CD4-positive, alpha-beta T cell treated with Interleukin-4 for 1 hour (primary cell): ENCODE measurements around the gene KCNA2.

Experiments
- DNase-seq, 2 donors: peaks; one replicate each; pipeline ENCODE4 v3.0.0-alpha.2; 2020 to 2022

KCNA2 gene

DNA sequence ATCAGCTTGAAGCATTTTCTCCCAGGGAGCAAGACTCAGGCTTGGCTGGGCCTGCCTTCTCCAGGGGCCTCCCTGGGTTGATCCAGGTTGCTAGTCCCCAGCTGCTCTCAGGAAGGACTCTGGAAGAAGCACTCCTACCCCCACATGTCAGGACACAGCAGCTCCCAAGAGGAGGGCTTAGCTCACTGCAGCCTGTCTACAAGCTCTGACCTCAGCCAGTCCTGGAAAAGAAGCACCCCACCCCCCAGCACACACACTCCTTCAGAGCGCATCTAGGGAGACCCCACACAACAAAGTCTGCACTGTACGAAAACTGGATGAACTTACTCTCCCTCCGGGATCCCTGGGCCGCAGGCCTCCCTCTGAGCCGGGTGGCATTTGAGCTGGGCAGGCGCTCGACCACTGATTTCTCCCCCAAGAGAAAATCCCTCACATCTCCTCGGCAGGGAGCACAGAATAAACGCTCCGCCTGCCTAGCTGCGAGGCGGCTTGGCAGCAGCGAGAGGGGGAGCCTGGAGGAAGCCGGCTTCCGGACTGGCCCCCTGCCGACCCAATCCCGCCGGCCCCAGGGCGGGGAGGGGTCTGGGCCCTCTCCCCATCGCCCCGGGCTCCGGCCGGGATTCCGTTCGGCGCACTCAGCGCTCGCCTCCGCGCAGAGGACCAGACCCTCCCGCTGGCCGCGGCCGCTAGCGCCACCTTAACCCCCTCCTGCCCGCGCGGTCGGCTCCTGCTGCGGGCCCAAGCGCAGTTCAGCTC, at the start of gene KCNA2:
Gene KCNA2, minus strand, starts transcription at position 458 of the 756 bp plus-strand sequence. CDS start 1,576 bp downstream, outside the sequence.
- DNase-seq = no peak

DNA sequence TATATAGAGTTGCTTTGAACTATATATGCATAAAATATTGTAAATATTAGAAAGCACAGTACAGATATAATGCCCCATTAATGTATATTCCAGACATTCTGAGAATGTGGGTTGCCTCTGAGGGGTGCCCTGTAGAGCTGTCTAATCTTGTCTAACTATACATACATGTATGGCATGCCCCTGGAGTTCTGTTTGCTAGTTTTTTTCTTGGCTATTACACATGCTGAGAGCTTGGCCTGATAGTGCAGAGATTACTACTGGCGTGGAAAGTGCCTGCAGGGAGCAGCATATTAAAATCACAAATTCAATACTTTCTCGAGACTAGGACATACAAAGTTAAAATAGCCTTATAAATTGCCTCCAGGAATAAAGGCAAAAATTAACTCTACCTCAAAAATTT, 44.5 kb upstream of the KCNA2 start:
- DNase-seq = no peak

DNA sequence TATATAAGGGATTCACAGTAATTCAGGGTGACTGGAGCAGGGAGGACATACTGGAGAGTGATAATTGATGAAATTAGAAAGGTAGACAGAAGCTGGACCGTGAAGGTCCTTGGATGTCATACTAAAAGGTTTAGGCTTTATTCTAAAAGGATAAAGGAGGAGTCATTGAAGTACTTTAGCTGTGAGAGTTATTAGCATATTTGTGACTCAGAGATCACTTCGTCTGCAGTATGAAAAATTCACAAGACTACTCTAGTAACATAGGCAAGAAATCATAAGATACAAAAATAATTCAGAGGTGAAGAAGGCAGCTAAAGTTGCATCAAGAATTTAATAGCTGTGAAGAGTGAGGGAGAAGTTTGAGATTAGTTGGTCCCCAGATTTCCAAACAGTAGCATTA, 42.3 kb upstream of the KCNA2 start:
- no peak for DNase-seq

DNA sequence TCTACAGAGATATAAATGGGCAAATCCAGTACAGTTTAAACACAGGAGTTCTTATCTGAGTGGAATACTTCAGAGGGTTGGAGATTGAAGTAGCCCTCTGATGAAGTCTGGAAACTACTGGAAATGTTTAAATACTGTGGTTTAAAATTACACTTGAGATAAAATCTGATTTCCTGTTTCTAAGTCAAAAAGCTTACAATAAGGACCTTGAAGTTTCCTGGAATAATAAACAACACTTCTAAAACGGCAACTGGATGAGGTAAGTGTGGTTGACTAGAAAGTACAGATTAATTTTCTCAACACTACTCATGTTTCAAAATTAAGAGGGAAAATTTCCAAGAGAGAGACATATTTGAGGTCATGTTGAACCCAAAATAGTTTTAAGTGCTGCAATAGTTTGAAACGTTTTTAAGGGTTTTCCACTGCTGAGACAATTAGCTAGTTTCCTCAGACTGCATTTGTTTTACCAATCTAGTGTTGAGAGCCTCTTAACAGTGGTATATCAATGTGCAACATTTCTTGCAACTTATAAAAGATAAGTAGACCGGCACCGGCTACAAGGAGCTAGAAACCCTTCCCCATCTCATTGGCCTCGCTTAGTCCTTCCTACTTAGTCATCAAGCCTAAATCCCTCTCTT, 41.2 kb upstream of the KCNA2 start:
- DNase-seq = peak in 1 of 2 donors; percentile 84

DNA sequence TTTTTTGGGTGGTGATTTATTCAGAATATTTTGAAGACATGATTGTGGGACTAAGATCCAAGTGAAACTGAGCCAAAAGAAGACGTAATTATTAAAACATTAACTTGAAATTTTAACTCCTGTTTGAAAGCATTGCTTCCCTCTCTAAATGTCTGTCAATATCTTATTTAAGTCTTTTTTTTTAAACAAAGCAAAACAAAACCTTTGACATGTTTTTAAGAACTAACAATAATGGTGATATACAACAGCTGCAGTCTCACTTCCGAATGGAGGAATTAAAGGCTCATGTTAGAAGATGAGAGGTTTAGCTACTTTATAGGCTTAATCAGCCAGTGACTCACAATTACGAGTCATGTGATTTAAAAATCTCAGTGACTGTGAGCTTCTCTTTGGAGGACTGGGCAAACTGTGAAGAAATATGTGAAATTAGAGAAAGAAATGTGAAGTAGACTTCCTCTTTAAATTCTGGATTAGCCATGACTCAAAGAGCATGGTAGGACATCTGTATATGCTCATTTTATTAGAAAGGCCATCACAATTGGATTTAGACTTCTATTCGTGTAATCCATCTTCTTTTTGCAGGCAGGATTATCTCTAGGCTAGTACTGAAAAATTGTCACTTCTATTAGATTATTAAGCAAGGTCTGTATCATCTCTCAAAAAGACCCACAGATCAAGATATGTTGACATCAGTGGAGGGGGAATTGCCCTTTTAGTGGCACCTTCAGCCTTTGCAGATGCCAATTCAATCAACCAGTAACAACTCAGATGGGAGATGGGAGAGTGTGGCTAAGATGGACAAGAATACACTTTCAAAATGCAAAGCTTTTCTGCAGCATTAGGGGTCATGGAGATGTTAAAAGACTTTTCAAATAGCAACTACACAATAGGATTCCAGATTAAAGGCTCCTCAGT, 39.9 kb upstream of the KCNA2 start:
- DNase-seq = peak in 1 of 2 donors; percentile 42

DNA sequence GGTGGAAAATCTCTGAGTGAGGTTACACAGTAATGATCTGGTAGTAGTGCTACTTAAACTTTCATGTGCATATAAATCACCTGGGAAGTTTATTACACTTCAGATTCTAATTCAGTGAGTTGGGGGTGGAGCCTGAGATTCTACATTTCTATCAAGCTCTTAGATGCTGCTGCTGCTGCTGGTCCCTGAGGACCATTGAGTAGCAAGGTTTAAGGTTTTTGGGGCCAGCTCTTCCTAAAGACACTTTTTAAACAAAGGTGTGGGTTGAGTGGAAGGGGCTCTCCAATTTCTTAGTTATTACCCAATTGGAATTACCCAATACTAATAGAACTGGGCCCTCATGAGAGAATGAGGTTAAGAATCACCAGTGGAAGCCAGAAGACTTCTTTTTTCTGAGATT, 39.1 kb upstream of the KCNA2 start:
- DNase-seq = no peak

DNA sequence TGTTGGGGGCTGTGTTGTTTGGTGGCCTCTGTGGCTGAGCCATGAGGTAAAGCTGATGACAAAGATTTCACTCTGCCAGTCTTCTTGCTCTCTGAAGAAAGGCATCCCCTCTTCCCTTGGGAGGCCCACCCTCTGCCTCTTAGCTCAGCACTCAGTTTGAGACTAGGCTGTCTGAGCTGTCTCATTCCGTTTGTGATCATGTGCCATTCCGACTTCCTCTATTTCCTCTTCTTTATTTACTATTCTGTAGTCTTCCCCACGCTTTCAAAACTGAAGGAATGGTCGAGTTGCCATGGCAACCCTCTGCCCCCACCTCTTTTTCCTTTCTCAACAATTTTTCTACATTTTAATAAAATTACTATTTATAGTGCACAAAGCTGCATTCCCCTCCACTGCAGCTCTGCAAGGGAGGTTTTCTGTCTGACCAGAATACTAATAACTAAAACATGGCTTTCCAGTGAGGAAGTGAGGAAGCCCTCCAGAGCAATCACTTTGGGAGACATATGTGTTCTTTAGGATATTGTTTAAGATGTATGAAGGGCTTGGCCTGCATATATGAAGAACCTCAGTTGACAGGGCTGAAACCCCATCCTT, 37.8 kb upstream of the KCNA2 start:
- DNase-seq = peak in 1 of 2 donors; percentile 54

DNA sequence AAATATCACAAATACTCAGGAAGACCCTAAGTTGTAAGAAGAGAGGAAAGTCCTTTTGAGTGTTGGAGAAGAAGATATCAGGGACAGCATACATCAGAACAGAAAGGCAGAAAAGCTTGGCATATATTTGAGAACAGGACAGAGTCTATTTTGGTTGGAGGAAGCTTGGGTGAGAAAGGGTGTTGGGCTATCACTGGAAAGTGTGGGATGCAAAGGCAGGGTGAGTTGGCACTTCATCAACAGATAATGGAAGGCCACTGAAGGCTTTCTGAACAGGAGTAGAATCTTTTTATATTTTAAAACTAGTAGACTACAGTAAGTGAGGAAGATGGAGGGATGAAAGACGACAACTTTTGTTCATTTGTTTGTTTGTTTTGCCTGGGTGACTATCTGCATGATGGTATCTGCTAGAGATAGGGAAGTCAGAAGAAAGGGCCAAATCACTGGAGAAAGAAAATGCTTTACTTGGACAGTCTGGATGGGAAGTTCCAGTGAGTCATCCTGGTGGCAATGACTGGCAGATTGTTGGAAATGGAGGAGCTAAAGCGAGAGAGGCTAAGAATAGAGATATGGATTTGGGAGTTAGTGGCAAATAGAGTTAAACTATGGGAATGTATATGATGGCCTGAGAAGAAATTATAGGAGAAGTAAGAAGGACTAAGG, 33.7 kb upstream of the KCNA2 start:
- DNase-seq = peak in 1 of 2 donors; percentile 59

DNA sequence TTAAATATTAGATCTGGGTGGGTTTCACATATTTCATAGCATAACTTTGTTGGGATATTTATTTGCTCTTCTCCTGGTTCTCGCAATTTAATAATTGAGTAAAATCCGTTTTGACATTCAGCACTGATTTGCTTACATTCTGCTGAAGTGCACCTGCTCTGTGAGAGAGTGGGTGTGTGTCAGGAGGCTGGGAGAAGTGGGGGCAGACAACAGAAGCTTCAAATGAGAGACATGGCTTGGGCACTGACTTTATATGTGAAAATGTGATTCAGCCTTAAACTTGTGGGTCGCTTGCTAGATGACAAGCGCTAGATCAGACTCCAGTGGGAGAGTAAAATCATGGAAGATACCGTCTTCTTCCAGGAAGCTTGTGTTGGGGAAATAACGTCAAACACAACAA, 32.4 kb upstream of the KCNA2 start:
- no peak for DNase-seq

DNA sequence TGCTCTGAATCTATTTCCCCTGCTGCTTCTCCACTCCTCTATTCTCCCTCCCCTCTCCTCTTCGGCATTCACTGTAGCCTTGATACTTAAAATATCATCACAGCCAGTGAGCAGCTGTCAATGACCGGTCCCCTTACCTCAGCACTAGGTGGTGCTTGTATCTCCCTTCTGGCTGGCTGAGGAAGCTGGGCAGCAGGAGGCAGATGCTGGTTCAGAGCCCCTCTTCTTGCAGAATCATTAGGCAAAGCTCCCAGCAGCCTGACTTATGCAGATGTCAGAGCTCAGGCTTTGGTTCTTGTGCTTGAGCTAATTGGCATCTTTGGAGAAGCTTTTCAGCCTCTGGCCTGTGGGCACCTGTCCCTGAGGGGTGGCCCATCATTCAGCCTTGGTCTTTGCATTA, 31.9 kb upstream of the KCNA2 start:
- DNase-seq = no peak

DNA sequence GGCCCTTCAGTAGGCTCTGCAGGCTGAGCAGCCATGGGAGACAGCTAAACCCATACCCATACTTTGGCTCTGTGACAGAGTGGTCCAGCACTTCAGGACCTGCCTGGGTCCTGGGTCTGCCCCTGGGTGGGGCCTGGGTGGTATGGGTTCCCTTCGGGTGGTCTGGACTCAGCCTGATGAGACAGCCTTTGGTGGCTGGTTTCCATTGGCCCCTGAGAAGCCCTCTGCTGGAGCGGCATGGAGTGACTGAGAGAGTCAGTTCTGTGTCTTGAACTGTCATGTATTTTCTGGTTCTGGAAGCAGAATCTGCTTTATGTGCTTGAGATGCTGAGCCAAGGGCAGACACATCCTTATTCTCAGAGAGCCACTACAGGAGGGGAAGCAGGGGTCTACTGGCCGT, 31.3 kb upstream of the KCNA2 start:
- no peak for DNase-seq

DNA sequence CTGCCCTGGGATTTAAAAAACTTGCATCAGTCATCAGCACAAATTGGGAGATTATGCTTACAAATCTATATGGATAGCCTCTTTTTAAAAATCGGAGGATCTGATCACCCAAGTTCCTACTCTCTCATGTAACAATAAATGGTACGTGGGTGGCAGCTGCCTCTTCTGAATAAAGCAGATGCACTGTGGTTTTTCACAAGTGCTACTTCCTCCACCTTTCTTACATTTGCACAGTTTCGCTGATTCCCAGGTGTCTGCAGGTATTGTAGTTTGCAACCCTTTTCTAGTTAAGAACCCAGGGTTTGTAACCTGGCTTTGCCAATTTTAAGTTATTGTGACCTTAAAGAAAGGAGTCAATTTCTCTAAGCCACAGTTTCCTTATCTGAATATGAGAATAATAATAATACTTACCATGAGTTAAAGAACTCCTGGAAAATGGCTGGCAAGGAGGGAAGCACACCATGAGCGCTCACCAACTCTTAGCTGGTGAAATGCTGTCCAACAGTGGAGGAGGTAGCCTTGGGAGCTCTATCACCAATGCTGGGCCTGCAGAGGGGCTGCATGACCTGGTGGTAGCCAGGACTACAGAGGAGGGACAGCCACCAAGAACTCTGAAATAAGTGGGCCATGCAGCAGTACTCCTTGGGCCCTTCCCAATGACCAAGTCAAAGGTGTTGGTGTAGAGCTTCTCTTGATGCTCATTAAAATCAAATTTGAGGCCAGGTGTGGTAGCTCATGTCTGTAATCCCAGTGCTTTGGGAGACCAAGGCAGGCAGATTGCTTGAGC, 30.2 kb upstream of the KCNA2 start:
- DNase-seq = peak; percentile 36 to 65

DNA sequence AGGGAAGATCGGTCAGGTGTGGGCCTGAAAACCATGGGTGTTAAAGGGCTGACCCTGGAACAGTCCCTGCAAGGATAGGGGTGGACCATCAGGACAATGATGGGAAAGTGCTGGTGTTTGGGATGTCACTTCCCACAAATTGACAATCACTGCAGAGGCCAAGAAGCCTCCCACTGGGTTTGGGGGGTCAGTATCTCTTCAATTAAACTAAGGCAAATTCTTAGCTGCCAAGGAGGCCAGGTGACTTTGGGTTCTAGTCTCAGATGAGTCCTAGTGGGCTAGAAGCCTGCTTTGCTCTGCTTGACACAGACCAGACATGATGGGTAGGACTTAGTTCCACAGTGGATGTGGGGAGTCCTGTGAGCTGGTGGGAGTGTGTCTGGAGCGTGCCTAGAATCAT, 29.3 kb upstream of the KCNA2 start:
- DNase-seq = no peak

DNA sequence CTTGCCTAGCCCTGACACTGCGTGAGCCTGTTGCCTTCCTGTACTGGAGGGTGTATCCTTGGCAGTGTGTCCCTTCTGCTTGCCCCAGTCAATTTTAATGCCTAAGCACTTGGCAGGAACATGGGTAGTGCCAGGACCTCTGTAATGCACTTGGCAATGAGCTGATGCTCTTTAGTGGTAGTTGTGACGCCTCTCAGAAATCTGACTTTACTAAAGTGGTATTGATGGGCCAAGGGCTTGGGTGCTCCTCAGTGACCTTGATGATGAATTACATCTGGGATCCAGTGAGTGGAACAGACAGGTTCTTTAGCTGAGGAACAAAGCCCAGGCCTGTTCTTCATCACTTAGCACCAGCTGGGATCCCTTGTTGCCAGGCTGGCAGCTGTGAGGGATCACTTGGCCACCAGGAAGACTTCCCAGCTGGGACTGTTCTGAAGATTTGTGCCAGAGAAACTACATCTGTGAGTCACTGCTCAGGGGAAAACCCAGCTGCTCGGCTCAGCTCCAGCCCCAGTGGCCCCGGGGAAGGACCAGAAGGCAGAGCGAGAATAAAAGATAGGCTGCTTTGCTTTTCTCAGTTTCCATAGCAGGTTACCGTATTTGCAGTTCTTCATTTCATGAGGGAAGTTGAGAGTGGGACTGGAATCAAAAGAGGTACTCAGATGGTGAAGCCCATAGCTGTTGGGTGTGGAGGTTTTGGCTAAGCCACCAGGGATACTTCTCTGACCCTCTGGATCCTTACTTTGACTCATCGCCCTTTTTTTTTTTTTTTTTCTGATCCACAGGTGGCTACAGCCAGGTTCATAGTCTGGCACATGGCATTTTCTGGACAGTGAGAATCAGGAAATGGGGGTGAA, 28.5 kb upstream of the KCNA2 start:
- peak; percentile 79 for DNase-seq

DNA sequence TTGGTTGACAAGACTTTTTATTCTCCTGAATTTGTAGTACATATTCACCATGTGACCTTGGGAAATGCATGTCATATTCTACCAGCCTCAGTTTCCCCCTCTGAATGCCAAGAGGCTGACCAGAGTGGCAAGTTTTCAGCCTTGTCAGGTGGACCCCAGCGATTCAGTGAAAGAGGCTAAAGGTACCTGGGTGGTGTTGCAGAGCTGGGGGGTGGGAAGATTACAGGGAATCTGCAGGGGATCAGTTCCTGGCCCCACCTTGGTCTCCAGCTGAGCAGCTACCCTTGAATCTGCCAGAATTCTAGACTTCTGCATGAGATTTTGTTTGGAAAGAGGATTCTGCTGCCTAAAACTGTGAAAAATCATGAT, 27.9 kb upstream of the KCNA2 start:
- no peak for DNase-seq

DNA sequence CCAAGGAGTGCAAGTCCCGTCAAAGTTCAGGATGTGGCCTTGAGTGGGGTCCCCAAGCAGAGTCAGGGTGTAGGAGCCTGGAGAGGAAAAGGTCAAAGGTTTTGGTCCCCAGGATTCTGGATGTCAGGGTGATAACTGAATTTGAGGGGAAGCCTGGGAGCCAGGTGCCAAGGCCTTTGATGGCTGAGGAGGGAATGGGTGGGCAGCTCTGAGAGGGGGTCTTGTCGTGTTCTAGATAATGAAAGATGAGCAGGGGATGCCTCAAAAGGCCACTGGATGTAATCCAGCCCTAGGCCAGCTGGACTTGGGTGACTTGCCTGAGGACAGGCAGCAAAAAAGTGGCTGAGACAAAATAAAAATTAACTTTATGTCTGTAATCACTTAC, 27.5 kb upstream of the KCNA2 start:
- DNase-seq = no peak

DNA sequence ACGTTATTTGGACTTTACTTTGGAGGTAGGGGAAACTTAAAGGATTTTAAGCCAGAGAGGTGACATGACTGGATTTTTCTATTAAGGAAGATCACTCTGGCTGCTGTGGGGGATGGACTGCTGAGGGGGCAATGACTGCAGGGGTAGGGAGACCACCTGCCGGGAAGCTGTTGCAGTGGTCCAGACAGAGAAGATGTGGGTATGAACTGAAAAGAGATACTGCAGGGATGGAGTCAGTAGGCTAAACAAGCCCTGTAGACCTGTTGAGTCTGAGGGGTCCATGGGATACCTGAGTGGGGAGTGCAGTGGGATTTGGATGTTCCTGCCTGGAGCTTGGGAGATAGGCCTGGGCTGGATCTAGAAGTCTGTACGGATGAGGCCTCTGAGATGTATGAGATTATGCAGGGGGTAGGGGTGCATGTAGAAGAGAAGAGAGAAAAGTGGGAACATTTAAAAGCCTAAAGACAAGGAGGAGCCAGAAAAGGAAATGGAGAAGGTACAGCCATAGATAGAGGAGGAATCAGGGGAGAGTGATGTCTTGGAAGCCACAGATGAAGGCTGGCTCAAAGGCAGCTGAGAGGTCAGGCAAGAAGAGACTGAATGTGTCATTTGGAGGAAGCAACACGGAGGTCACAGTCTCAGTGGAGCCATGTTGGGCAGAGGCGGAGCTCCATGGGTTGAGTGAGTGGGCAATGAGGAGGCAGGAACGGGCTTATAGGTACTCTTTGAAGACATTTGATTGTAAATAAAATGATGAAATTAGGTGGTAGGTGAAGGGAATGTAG, 25.9 kb upstream of the KCNA2 start:
- DNase-seq = no peak

DNA sequence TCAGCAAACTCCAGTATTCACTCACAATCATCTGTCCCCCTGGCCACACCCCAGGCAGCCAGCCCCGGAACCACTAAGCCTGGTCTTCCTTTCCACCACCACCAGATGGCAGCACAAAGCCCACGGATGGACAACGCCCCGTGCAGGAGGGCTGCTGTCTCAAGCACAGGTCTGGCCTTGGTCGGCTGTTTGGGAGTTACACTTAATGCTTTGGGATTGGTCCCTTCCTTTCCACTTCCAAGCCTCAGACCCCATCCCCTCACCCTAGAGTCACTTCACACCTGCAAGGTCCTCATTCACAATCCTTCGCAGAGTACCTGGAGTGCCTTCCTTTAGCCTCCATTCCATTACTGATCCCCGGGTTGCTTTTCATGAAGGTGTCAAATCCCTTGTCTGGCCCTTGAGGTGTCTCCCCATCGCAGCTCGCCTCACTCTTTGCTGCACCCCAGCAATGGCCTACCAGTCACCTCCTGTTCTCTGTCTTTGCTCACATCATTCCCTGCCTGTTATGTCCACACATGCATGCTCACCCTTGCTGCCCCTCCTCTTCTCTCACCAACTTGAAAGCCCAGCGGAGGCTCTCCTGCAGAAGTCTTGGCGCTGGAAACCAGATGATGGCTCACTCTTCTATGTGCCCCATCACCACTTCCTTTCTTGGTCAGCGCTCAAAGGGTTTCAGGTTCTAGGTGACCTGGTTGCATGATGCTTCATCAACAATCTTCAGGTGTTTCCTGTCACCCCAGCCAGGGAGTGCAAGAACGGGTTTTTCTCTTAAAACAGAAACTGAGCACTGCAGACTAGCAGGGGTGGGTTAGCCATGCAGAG, 24.9 kb upstream of the KCNA2 start:
- DNase-seq = peak; percentile 87 to 89
